GM23248 (cell line): ENCODE results near the gene CASP4. TPM values are rescaled to one million over a fixed set of nuclear protein-coding genes. Genes with fewer than 3 reads are reported as not detected.
"Not testable (repeated sequence)": the region's sequence is repeated elsewhere in the genome, so short reads cannot be mapped to it uniquely, and the experiment has no call there.

ENCODE experiments used
- DNase-seq: peaks from one replicate; pipeline ENCODE4 v3.0.0-alpha.2; 2015
- H2AFZ ChIP-seq: fragments of 200-600 bp; sonication (generic); 2 replicates; pipeline ENCODE4 v1.6.1; 2016; ENCODE audit warnings: antibody characterized with exemption
- H3F3A ChIP-seq: fragments of 200-600 bp; sonication (generic); 2 replicates; pipeline ENCODE4 v1.6.1; 2016; ENCODE audit warnings: mild to moderate bottlenecking, antibody characterized with exemption, mixed run types; ENCODE audit not compliant: insufficient read depth
- H3K27ac ChIP-seq: fragments of 200-600 bp; sonication (generic); 2 replicates; pipeline ENCODE4 v1.5.1; 2016; ENCODE audit warnings: mild to moderate bottlenecking
- H3K27me3 ChIP-seq: fragments of 200-600 bp; sonication (generic); replicated peaks from 2 replicates; pipeline ENCODE4 v1.6.1; 2016; ENCODE audit warnings: mild to moderate bottlenecking; ENCODE audit not compliant: insufficient read depth
- H3K36me3 ChIP-seq: fragments of 200-600 bp; sonication (generic); 2 replicates; pipeline ENCODE4 v1.6.1; 2016; ENCODE audit warnings: low read depth, mild to moderate bottlenecking
- H3K4me1 ChIP-seq: fragments of 200-600 bp; sonication (generic); 2 replicates; pipeline ENCODE4 v1.6.1; 2016; ENCODE audit warnings: mild to moderate bottlenecking; ENCODE audit not compliant: insufficient read depth
- H3K4me2 ChIP-seq: fragments of 200-600 bp; sonication (generic); one replicate; pipeline ENCODE4 v1.6.1; 2016; ENCODE audit warnings: mild to moderate bottlenecking; ENCODE audit not compliant: unreplicated experiment
- H3K4me3 ChIP-seq: fragments of 200-600 bp; sonication (generic); 2 replicates; pipeline ENCODE4 v1.5.1; 2016; ENCODE audit warnings: mild to moderate bottlenecking
- H3K79me2 ChIP-seq: fragments of 200-600 bp; sonication (generic); 2 replicates; pipeline ENCODE4 v1.6.1; 2016; ENCODE audit warnings: mild to moderate bottlenecking; ENCODE audit not compliant: insufficient read depth
- H3K9ac ChIP-seq: fragments of 200-600 bp; sonication (generic); 2 replicates; pipeline ENCODE4 v1.6.1; 2016; ENCODE audit warnings: mild to moderate bottlenecking
- H3K9me2 ChIP-seq: fragments of 200-600 bp; sonication (generic); 2 replicates; pipeline ENCODE4 v1.6.1; 2016; ENCODE audit warnings: mixed run types, mild to moderate bottlenecking, moderate library complexity; ENCODE audit not compliant: insufficient read depth
- H3K9me3 ChIP-seq: fragments of 200-600 bp; sonication (generic); one replicate; pipeline ENCODE4 v1.6.1; 2017; ENCODE audit warnings: low read depth
- H4K20me1 ChIP-seq: fragments of 200-600 bp; sonication (generic); 2 replicates; pipeline ENCODE4 v1.6.0; 2016; ENCODE audit not compliant: insufficient read depth
- EZH2 ChIP-seq: fragments of 200-600 bp; sonication (generic); IDR thresholded peaks from 2 replicates; pipeline ENCODE4 v1.6.1; 2018; ENCODE audit warnings: antibody characterized with exemption, mild to moderate bottlenecking; ENCODE audit not compliant: insufficient read depth, poor library complexity, severe bottlenecking
- EZH2phosphoT487 ChIP-seq: fragments of 200-600 bp; sonication (generic); IDR thresholded peaks from 2 replicates; pipeline ENCODE4 v1.6.1; 2018; ENCODE audit warnings: antibody characterized with exemption, moderate library complexity, mild to moderate bottlenecking, low read depth; ENCODE audit not compliant: insufficient read depth
- WGBS, 2 experiments: methylation state at CpG; one replicate each; pipeline ENCODE4 v1.1.6; 2015 to 2017; ENCODE audit warnings: low lambda C conversion rate in 2 of 2, low coverage in 1 of 2; ENCODE audit errors: missing lambda C conversion rate in 2 of 2; 5-methylcytosine and 5-hydroxymethylcytosine counted together
- in situ Hi-C: fragments of 300-500 bp; cut with MboI; formaldehyde crosslinking; loops from 2 replicates; pipeline ENCODE4 v1.15.0; 2020
- polyA plus RNA-seq: library from polyadenylated mRNA; unstranded; fragments of >200 nt; fragmentation: Nextera tagmentation; extraction: Ambion mirVana; gene quantifications from 2 replicates; pipeline ENCODE4 v1.2.1, GENCODE V29; 2016
- total RNA-seq: library from RNA; depleted of rRNA; stranded (reverse); fragments of >200 nt; shearing (Covaris generic); gene quantifications from 2 replicates; pipeline ENCODE4 v1.2.3, GENCODE V29; 2014

The CASP4 gene
- total and polyA plus RNA-seq, 2 experiments from 2014 or later, result 72.0 to 114 TPM

DNA sequence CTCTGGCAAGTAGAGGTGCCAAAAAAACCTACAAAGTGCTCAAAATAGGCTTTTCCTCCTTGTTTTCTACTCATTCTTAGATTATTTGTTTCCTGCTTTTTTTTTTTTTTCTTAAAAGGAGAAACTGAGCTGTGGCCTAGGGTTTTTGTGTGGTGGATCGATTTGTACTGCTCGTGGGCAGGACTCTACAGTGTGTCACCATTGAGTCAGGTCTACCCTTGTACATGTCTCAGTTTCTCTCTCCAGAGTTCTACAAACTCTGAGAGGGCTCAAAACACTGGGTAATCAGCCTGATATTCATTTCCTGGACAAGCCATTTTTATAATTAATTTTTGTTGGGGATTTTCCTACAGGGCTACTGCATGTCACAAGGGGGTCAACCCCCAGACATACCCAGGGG lies 5.2 kb upstream of the CASP4 start:
- Histone ChIP-seq H4K20me1 (no peaks in the 10 kb centered on the region), H3K27ac (no peak overlapping the region), H3K4me3 (no peak overlapping the region), H3K9me2 (no peaks in the 10 kb centered on the region), H3F3A (no peaks in the 10 kb centered on the region), H2AFZ (no peak overlapping the region), H3K9me3 (no peaks in the 10 kb centered on the region), H3K4me2 (no peak overlapping the region), H3K36me3 (no peaks in the 10 kb centered on the region), H3K4me1 (peaks cover 15% of the 10 kb centered on the region; the same call in 1 of the 2 replicates), H3K27me3 (no peaks in the 10 kb centered on the region), H3K9ac (no peak overlapping the region), H3K79me2 (no peaks in the 10 kb centered on the region)
- in situ Hi-C loops, result no loop called here
- 55 to 73% methylated on average over 2 of the region's 2 CpGs for WGBS, 2 experiments
- TF ChIP-seq EZH2 (no peak), EZH2phosphoT487 (no peak)
- DNase-seq, result no peak

DNA sequence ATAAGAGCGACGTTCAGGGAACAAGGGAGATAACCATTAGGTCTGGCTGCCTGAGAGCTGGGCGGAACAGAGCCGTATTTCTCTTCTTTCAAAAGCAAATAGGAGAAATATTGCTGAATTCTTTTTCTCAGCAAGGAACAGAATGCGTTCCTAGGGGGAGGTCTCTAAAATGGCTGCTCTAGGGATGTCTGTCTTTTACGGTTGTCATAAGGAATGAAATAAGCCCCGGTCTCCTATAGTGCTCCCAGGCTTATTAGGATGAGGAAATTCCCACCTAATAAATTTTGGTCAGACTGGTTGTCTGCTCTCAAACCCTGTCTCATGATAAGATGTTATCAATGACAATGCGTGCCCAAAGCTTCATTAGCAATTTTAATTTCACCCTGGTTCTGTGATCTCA lies 4.5 kb upstream of the CASP4 start:
- H4K20me1 ChIP-seq, H3K4me3 ChIP-seq, H3K27ac ChIP-seq, H3K4me1 ChIP-seq, H3K27me3 ChIP-seq, DNase-seq, H2AFZ ChIP-seq, H3K4me2 ChIP-seq, H3K36me3 ChIP-seq, H3K79me2 ChIP-seq, H3K9me3 ChIP-seq, in situ Hi-C loops, H3K9me2 ChIP-seq, H3K9ac ChIP-seq, H3F3A ChIP-seq: not testable (repeated sequence)
- 93% methylated on average over 8 of the region's 8 CpGs for WGBS, 2 experiments

DNA sequence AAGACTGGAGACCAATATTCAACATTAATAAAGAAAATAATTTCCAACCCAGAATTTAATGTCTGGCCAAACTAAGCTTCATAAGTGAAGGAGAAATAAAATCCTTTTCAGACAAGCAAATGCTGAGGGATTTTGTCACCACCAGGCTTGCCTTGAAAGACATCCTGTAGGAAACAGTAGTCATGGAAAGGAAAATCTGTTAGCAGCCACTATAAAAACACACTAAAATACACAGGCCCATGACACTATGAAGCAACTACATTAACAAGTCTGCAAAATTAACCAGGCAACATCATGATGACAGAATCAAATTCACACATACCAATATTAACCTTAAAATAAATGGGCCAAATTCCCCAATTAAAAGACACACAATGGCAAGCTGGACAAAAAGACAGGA lies 2.4 kb upstream of the CASP4 start:
- no peaks in the 10 kb centered on the region for H4K20me1 ChIP-seq
- H3K36me3 ChIP-seq, result no peaks in the 10 kb centered on the region
- H3K9me2 ChIP-seq, result no peaks in the 10 kb centered on the region
- TF ChIP-seq EZH2 (no peak), EZH2phosphoT487 (no peak)
- H3K27ac ChIP-seq, result no peak overlapping the region
- H3F3A ChIP-seq, result peaks cover 10% of the 10 kb centered on the region
- no peak overlapping the region for H3K9ac ChIP-seq
- no peak for DNase-seq
- no peaks in the 10 kb centered on the region for H3K9me3 ChIP-seq
- no peak overlapping the region for H3K4me3 ChIP-seq
- H3K4me2 ChIP-seq, result no peak overlapping the region
- no peaks in the 10 kb centered on the region for H3K27me3 ChIP-seq
- in situ Hi-C loops, result no loop called here
- peaks cover 22% of the 10 kb centered on the region for H3K79me2 ChIP-seq
- peaks cover 17% of the 10 kb centered on the region for H3K4me1 ChIP-seq
- H2AFZ ChIP-seq, result no peak overlapping the region

DNA sequence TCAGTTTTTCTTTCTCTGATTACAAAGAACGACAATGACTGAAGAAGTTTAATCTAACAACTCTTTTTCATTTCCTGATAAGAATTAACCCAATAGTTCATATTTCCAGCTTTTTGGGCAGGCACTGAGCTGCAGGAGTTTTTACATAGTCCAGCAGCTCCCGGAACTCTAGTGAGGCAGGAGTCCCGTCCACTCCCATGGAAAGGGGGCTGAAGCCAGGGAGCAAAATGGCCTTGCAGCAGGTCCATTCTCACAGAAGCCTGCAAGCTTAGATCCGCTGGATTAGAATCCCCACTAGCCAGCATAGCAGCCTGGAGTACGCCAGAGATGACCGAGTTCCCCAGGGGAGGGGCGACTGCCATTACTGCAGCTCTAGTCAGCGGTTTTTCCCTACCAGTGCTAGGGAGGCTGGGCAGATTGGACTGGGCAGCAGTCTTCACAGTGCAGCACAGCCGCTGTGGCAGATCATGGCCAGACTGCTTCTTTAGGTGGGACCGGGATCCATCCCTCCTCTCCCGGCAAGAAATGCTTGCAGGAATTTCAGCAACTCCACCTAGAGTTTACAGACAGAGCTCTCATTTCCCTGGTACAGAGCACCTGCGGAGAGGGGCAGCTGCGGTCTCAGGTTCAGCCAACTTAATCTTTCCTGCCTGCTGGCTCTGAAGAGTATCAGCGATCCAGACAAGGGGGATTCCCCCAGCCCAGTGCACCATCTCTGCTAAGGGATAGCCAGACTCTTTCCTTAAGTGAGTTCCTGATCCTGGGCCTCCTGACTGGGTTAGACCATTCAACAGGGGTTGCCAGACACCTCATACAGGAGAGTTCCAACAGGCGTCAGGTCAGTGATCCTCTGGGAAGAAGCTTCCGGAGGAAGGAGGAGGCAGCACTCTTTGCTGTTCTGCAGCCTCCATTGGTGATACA lies 742 bp upstream of the CASP4 start:
- Histone ChIP-seq H3K4me2 (peak overlapping the region; percentile 97), H3K79me2 (peaks cover 38% of the 10 kb centered on the region), H2AFZ (peak overlapping the region; percentile 92), H3K36me3 (0 out of 2 replicates have a peak, but pooled peaks cover 3% of the 10 kb centered on the region), H3K4me3 (peak overlapping the region; percentile 96), H3K27ac (peak overlapping the region; percentile 92), H3F3A (peaks cover 10% of the 10 kb centered on the region), H4K20me1 (no peaks in the 10 kb centered on the region), H3K4me1 (peaks cover 27% of the 10 kb centered on the region), H3K9me2 (no peaks in the 10 kb centered on the region), H3K9ac (peak overlapping the region; percentile 91), H3K27me3 (no peaks in the 10 kb centered on the region), H3K9me3 (no peaks in the 10 kb centered on the region)
- DNase-seq, result peak; percentile 67
- WGBS, 2 experiments, result 40 to 48% methylated on average over 16 of the region's 16 CpGs
- in situ Hi-C loops, result no loop called here
- no peak for TF ChIP-seq EZH2phosphoT487
- TF ChIP-seq EZH2, result no peak
